Activated CD4-positive, alpha-beta T cell treated with anti-CD3 and anti-CD28 coated beads, Interleukin-2, Interleukin-4, amounts not matched to agents 100 ng/mL and 50 ng/mL, durations not matched to agents 16 hours and 8 hours (primary cell): Measurements from ENCODE around the gene NIPA2.

Source experiments
- DNase-seq: peaks from one replicate; pipeline ENCODE4 v3.0.0-alpha.2; 2020; ENCODE audit warnings: low spot score

The NIPA2 gene

GRCh38 chr15:22839046-22839695 is 705 bp downstream of the NIPA2 start:
- DNase-seq: peak; percentile 23

DNA sequence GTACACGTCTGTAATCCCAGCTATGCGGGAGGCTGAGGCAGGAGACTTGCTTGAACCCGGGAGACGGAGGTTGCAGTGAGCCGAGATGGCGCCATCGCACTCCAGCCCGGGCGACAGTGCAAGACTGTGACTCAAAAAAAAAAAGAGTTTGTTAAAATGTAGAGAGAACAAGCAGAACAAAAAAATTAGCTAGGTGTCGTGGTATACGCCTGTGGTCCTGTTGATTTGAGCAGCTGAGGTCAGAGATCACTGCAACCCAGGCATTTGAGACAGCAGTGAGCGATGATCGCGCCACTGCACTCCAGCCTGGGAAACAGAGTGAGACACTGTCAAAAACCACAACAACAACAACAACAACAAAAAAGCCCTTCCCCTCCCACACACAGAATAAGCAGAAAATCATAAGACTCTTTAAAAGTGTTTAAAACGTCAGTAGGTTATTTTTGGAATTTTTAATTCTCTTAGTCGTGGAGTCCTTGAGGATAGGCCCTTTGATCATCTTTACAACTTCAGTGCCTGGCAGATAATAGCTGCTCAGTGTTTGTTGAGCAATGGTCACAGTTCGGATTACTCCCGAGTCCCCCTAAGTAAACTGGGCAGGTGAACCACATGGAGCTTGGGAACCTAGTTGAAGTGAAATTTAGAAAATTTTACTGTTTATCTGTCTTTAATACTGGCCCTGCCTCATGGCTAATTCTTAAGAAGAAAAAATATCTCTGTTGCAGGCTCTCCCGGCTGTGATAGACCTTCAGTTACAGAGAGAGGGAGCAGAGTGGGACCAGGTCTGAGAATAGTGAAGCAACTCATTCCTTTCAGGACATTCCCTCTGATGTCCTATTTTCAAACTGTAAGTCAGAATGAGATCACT is 6.2 kb downstream of the NIPA2 start:
- DNase-seq: no peak

GRCh38 chr15:22845289-22845900 is 6.9 kb downstream of the NIPA2 start:
- DNase-seq: no peak

- no peak for DNase-seq
Observed at GRCh38 chr15:22846073-22846472, 7.6 kb downstream of the NIPA2 start.

DNA sequence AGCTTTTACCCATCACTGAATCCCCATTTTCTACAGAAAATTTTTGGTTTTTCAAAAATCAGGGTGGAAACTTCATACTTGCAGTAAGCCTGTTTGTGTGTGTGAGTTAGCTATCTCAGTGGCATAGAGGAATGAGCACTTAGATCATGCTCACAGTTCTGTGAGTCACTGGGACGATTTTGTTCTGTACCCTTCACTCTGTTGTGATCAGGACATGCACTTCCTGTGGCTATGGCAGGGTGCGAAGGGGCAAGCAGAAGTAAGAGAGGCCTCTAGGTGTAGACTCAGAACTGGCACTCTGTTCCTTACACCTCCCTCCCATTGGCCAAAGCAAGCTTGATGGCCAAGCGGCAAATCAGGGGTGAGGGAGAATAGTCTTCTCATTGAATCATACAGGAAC is 11.6 kb downstream of the NIPA2 start:
- peak; percentile 17 for DNase-seq

DNA sequence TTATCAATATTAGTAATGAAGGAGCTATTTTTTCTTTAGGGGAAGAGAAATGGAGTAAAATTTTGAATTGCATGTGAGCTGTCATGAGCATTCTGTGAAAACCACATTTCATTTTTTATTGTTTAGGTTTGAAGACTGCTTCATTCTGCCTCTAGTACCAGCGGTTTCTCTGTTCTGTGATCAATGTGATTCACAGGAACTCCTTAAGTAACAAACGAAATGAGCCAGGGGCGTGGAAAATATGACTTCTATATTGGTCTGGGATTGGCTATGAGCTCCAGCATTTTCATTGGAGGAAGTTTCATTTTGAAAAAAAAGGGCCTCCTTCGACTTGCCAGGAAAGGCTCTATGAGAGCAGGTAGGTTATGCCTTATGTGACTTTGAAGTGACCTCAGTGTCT is 13.0 kb downstream of the NIPA2 start:
- no peak for DNase-seq

DNA sequence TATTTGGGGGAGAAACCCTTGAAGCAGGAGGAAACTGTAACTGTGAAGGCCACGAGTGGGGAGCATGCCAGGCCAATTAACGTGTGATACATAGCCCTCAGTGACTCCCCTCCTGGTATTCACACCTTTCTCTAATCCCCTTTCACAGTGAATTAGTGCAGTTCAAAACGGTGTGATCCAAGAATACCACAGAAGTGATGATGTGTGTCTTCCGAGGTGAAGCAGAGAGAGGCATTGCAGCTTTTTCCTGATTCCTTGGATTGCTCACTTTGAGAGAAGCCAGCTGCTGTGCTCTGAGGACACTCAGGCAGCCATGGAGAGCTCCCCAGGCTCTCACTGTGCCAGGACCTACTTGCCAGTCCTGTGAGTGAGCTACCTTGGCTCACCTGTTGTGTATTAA is 17.3 kb downstream of the NIPA2 start:
- no peak for DNase-seq

- no peak for DNase-seq
Observed at GRCh38 chr15:22856659-22857058, 18.2 kb downstream of the NIPA2 start.

- DNase-seq: no peak
Observed at GRCh38 chr15:22861161-22861560, 22.7 kb downstream of the NIPA2 start.

GRCh38 chr15:22863356-22863755 is 24.9 kb downstream of the NIPA2 start:
- DNase-seq: no peak

DNA sequence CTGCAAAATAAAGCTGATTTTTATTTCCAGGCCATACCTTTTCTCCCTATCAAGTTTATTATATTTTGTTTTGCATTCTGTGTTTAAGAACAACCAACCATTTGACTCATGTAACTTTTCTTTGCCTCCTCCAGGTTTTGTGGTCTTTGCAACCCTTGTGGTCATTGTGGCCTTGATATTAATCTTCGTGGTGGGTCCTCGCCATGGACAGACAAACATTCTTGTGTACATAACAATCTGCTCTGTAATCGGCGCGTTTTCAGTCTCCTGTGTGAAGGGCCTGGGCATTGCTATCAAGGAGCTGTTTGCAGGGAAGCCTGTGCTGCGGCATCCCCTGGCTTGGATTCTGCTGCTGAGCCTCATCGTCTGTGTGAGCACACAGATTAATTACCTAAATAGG is 27.6 kb downstream of the NIPA2 start:
- DNase-seq: no peak

DNA sequence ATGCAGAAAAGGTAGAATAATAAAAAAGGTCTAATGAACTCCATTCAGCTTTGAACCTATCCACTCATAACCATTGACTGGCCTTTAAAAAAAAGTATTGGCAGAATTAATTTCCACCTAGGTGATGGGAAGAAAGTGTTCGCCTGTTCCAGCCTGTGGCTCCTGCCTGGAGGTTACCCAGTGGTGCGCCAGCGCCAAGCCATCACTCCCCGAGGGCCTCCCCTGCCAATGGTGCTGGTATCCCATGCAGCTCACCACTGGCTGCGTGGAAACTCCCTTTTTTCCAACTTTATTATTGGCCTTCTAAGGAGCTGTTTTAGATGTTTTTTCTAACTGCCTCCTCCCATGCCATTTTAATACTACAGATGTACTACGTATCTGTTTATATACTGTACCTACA is 29.4 kb downstream of the NIPA2 start:
- DNase-seq: no peak

- no peak for DNase-seq
Observed at GRCh38 chr15:22868495-22868894, 30.0 kb downstream of the NIPA2 start.

- DNase-seq: no peak
Observed at GRCh38 chr15:22868928-22869327, 30.5 kb downstream of the NIPA2 start.

DNA sequence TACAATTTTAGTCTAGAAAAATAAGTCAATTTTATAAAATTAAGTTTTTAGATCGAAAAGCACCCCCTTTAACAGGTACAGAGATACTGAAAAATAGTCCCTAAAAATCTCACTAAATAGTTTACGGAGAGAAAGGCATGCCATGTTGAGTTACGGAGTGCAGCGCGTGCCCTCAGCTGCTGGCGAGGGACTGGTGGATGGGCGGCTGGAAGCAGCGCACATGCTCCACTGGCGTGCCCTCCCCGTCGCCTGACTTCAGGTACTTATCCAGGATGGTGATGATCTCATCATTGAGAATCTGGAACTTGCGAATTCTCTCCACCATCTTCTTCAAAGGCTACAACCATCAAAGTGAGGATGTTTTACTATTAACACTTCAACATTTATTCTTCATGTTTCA is 31.4 kb downstream of the NIPA2 start:
- DNase-seq: no peak

GRCh38 chr15:22870865-22871264 is 32.4 kb downstream of the NIPA2 start:
- DNase-seq: no peak

DNA sequence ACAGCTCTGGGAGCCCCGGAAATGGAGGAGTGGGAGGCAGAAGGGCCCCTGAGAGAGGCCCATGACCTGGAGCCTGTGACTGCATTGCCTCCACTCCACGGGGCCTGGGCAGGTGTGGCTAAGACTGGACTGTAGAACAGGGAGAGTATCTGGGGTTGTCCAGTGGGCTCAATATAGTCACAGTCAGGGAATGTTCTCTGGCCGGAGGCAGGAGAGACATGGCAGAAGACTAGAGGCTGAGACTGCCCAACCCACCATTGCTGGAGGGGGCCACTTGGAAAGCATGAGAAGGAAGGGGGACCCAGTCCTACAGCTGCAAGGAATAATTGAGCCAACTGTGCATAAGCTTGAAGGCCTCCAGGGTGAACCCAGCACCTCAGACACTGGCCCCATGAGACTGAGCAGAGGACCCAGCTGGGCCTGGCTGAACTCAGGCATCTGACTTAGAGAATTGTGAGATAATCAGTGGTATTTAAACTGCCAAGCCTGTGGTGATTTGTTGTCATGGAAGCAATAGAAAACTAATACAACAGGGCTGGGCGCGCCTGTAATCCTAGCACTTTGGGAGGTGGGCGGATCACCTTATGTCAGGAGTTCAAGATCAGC is 33.1 kb downstream of the NIPA2 start:
- DNase-seq: no peak

GRCh38 chr15:22872936-22873701 is 34.7 kb downstream of the NIPA2 start:
- DNase-seq: no peak

DNA sequence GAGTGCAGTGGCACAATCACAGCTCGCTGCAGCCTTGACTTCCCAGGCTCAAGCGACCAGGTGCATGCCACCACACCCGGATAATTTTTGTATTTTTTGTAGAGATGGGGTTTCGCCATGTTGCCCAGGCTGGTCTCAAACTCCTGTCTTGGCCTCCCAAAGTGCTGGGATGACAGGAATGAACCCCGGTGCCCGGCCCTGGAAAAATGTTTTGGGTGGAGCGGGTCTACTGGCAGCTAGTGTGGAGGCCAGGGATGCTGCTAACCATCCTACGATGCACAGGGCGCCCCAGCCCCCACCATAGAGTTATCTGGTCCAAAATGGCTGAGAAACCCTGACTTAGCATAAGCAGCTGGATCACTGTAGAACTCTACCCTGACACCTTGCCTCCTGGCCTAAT is 35.4 kb downstream of the NIPA2 start:
- no peak for DNase-seq

DNA sequence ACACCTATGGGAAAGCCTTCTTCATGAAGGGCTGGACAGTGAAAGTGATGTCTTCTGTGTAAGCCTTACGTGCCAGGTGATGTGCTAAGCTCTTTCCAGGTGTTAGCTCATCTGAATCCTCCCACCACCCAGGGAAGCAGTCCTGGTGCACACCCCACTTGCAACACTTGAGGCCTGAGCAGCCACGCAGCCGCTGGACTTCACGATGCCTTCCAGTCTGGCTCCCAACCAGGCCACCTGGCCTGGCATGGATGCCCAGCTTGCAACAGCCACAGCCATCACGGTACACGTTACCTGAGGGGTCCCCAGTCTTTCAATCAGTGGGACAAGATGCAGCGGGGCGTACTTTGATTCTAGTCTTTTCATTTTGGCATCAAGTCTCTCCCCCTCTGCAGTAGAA is 35.8 kb downstream of the NIPA2 start:
- no peak for DNase-seq

DNA sequence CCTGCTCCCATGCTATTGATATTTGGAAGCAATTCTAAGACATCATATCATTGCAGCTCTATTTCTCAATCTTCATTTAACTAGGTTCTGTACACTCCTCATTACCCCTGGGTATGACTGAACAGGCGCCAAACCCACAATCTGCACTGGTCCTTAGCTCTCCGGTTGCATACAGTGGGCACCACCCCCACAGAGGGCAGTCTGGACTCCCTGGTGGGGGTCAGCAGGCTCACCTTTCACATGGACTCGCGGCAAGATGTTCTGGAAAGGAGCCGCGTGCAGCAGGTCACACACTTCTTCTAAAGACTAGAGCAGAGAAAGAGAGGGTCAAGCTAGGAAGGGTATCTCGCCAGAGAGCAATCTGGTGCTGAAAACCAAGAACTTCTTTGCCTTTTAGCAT is 36.5 kb downstream of the NIPA2 start:
- DNase-seq: no peak

DNA sequence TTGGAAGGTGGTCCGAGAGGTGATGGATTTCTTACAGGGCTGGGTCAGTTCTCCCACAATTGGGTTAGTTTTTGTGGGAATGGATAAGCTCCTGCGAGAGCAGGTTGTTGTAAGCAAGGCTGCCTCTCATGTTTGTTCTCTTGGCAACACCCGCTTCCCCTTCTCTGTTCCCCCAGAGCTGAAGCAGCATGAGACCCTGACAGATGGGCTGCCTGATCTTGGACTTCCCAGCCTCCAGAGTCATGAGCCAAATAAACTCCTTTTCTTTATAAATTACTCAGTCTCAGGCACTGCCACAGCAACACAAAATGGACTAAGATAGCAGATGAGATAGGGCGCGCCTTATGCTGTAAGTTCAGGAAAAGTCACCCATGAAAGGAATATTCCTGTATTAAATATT is 38.7 kb downstream of the NIPA2 start:
- DNase-seq: no peak
